Parathyroid adenoma (tissue), 2 donors: ENCODE measurements around the gene KLHL6.
"Not testable (repeated sequence)": the region's sequence is repeated elsewhere in the genome, so short reads cannot be mapped to it uniquely, and the experiment has no call there.

Source experiments
- H2AFZ ChIP-seq: fragments of 300-600 bp; sonication (generic); one replicate; pipeline ENCODE4 v1.7.0; 2017; ENCODE audit warnings: antibody characterized with exemption, mild to moderate bottlenecking
- H3K27ac ChIP-seq: fragments of 300-600 bp; sonication (generic); one replicate; pipeline ENCODE4 v1.7.0; 2017
- H3K27me3 ChIP-seq: fragments of 300-600 bp; sonication (generic); one replicate; pipeline ENCODE4 v1.7.0; 2017; ENCODE audit warnings: low read length; ENCODE audit not compliant: control insufficient read depth, insufficient read depth
- H3K36me3 ChIP-seq: fragments of 300-600 bp; sonication (generic); one replicate; pipeline ENCODE4 v1.7.0; 2017; ENCODE audit warnings: low read length; ENCODE audit not compliant: control insufficient read depth, insufficient read depth
- H3K4me1 ChIP-seq: fragments of 300-600 bp; sonication (generic); one replicate; pipeline ENCODE4 v1.7.0; 2017; ENCODE audit warnings: control low read depth
- H3K4me2 ChIP-seq: fragments of 300-600 bp; sonication (generic); one replicate; pipeline ENCODE4 v1.7.0; 2017; ENCODE audit warnings: low read length
- H3K4me3 ChIP-seq: fragments of 300-600 bp; sonication (generic); one replicate; pipeline ENCODE4 v1.7.0; 2017; ENCODE audit warnings: low read depth, low read length
- H3K79me2 ChIP-seq: fragments of 300-600 bp; sonication (generic); one replicate; pipeline ENCODE4 v1.7.0; 2017; ENCODE audit warnings: control low read depth
- H3K9ac ChIP-seq: fragments of 300-600 bp; sonication (generic); one replicate; pipeline ENCODE4 v1.7.0; 2017; ENCODE audit warnings: mild to moderate bottlenecking
- H3K9me3 ChIP-seq: fragments of 300-600 bp; sonication (generic); one replicate; pipeline ENCODE4 v1.7.0; 2017; ENCODE audit warnings: low read length; ENCODE audit not compliant: control insufficient read depth
- CTCF ChIP-seq: fragments of 300-600 bp; sonication (generic); IDR thresholded peaks from one replicate; pipeline ENCODE4 v1.7.0; 2017; ENCODE audit warnings: antibody characterized with exemption, mild to moderate bottlenecking
- donor health status: primary hyperparathyroidism.

KLHL6 gene

GRCh38 chr3:183572935-183573334, 17.4 kb upstream of the KLHL6 start:
- TF ChIP-seq CTCF = no peak
- Histone ChIP-seq H3K79me2 (no peaks in the 10 kb centered on the region), H3K27ac (no peak overlapping the region), H3K4me1 (no peaks in the 10 kb centered on the region), H3K4me2 (no peak overlapping the region), H3K27me3 (no peaks in the 10 kb centered on the region), H3K9me3 (no peaks in the 10 kb centered on the region), H2AFZ (no peak overlapping the region), H3K36me3 (no peaks in the 10 kb centered on the region), H3K4me3 (no peak overlapping the region), H3K9ac (no peak overlapping the region)

- H2AFZ ChIP-seq, H3K4me3 ChIP-seq, H3K27ac ChIP-seq, H3K79me2 ChIP-seq, H3K9ac ChIP-seq, H3K9me3 ChIP-seq, H3K4me1 ChIP-seq, H3K4me2 ChIP-seq, H3K36me3 ChIP-seq, H3K27me3 ChIP-seq: not testable (repeated sequence)
Measured at GRCh38 chr3:183570191-183570590, 14.7 kb upstream of the KLHL6 start.

GRCh38 chr3:183566880-183567279, 11.4 kb upstream of the KLHL6 start:
- H3K9me3 ChIP-seq = no peaks in the 10 kb centered on the region
- no peak overlapping the region for H3K4me3 ChIP-seq
- no peaks in the 10 kb centered on the region for H3K4me1 ChIP-seq
- TF ChIP-seq CTCF = no peak
- no peaks in the 10 kb centered on the region for H3K27me3 ChIP-seq
- H2AFZ ChIP-seq = no peak overlapping the region
- H3K36me3 ChIP-seq = no peaks in the 10 kb centered on the region
- H3K27ac ChIP-seq = no peak overlapping the region
- H3K79me2 ChIP-seq = no peaks in the 10 kb centered on the region
- H3K4me2 ChIP-seq = no peak overlapping the region
- no peak overlapping the region for H3K9ac ChIP-seq

GRCh38 chr3:183564046-183564445, 8.5 kb upstream of the KLHL6 start:
- H3K4me3 ChIP-seq = no peak overlapping the region
- H3K79me2 ChIP-seq = no peaks in the 10 kb centered on the region
- no peak overlapping the region for H3K4me2 ChIP-seq
- H3K27ac ChIP-seq = no peak overlapping the region
- no peak for TF ChIP-seq CTCF
- no peaks in the 10 kb centered on the region for H3K27me3 ChIP-seq
- H3K9me3 ChIP-seq = no peaks in the 10 kb centered on the region
- H2AFZ ChIP-seq = no peak overlapping the region
- no peak overlapping the region for H3K9ac ChIP-seq
- no peaks in the 10 kb centered on the region for H3K4me1 ChIP-seq
- H3K36me3 ChIP-seq = no peaks in the 10 kb centered on the region

GRCh38 chr3:183563536-183563874, 8.0 kb upstream of the KLHL6 start:
- Histone ChIP-seq H3K36me3 (no peaks in the 10 kb centered on the region), H3K4me3 (no peak overlapping the region), H3K4me2 (peak overlapping the region; percentile 3), H3K4me1 (no peaks in the 10 kb centered on the region), H3K27me3 (no peaks in the 10 kb centered on the region), H3K9me3 (no peaks in the 10 kb centered on the region), H3K9ac (no peak overlapping the region), H3K27ac (no peak overlapping the region), H3K79me2 (no peaks in the 10 kb centered on the region), H2AFZ (no peak overlapping the region)
- no peak for TF ChIP-seq CTCF
